ENCODE measurements around the gene MAPKAP1.

- TF ChIP-seq FOXA1 (IDR thresholded peaks at IDR 0.05) = no peak
- TF ChIP-seq SUZ12 (IDR thresholded peaks at IDR 0.05) = no peak
Observed at GRCh38 chr9:125703662-125704061, 3.3 kb downstream of the MAPKAP1 start.

Data from HEK293T (cell line).